Transverse colon (tissue), 4 donors: ENCODE measurements around the gene ADCY5. TPM values are rescaled to one million over a fixed set of nuclear protein-coding genes. Genes with fewer than 3 reads are reported as not detected.

Experiments used
- DNase-seq: peaks from one replicate; pipeline ENCODE4 v3.0.0-alpha.2; 2019
- H3K27ac ChIP-seq, 4 donors: fragments of 200-600 bp; sonication (generic); 2 replicates each; pipeline ENCODE4 v1.5.1; 2016 to 2018; ENCODE audit warnings: inconsistent platforms in 4 of 4
- H3K27me3 ChIP-seq: fragments of 200-600 bp; sonication (generic); 2 replicates; pipeline ENCODE4 v1.5.1; 2017; ENCODE audit warnings: inconsistent platforms
- H3K36me3 ChIP-seq, 4 donors: fragments of 200-600 bp; sonication (generic); 2 replicates each; pipeline ENCODE4 v1.5.1; 2017 to 2019; ENCODE audit warnings: inconsistent platforms in 4 of 4
- H3K4me1 ChIP-seq, 4 donors: fragments of 200-600 bp; sonication (generic); 2 replicates each; pipeline ENCODE4 v1.5.1; 2017 to 2020; ENCODE audit warnings: inconsistent platforms in 4 of 4
- H3K4me3 ChIP-seq, 4 donors: fragments of 200-600 bp; sonication (generic); 1 replicate in 1 of 4; 2 replicates in 3 of 4; pipeline versions ENCODE4 v1.5.1 to v1.6.1; 2017 to 2019; ENCODE audit warnings: inconsistent platforms in 4 of 4
- H3K9me3 ChIP-seq, 2 donors: fragments of 200-600 bp; sonication (generic); 2 replicates each; pipeline ENCODE4 v1.5.1; 2017 to 2019; ENCODE audit warnings: inconsistent platforms in 2 of 2
- EP300 ChIP-seq: sonication (generic); formaldehyde crosslinking; IDR thresholded peaks from one replicate; pipeline ENCODE4 v1.6.1; 2017; ENCODE audit warnings: antibody characterized with exemption, low read depth
- POLR2A ChIP-seq: fragments of 450-650 bp; IDR thresholded peaks from one replicate; pipeline ENCODE4 v1.6.1; 2016; ENCODE audit warnings: antibody characterized with exemption, mild to moderate bottlenecking, moderate library complexity
- POLR2AphosphoS5 ChIP-seq, 3 donors: sonication (generic); formaldehyde crosslinking; IDR thresholded peaks; one replicate each; pipeline ENCODE4 v1.6.1; 2016; ENCODE audit warnings: antibody characterized with exemption in 3 of 3
- WGBS, 2 donors: methylation state at CpG; one replicate each; pipeline ENCODE4 v1.1.5; 2018; ENCODE audit warnings: low coverage in 1 of 2; 5-methylcytosine and 5-hydroxymethylcytosine counted together
- in situ Hi-C, 4 donors: fragments of 200-750 bp; cut with MboI; loops; one replicate each; pipeline versions ENCODE4 v1.15.0 to v1.15.1; 2017; ENCODE audit warnings: low sequenced_read_pairs in 3 of 4, low pct_ligation_motif_present in 1 of 4, low pct_unique_long_range_greater_than_20kb in 1 of 4
- intact Hi-C: fragments of 100-400 bp; cut with DNase I; formaldehyde crosslinking; loops from one replicate; pipeline ENCODE4 v1.15.1; 2023; ENCODE audit warnings: low total_unique reads
- total RNA-seq, 4 donors: library from RNA; depleted of rRNA; stranded (reverse); fragments of >200 nt; gene quantifications; one replicate each; pipeline ENCODE4 v1.1.0, GENCODE V29; 2016
- TF ChIP-seq, protein P1 (sequence below), 5 experiments: fragments of 200-600 bp in 3 of 5; fragments of 450-650 bp in 2 of 5; sonication (generic) in 3 of 5; IDR thresholded peaks; 1 replicate in 2 of 5; 2 replicates in 3 of 5; pipeline ENCODE4 v1.5.1; 2016 to 2017; ENCODE audit warnings: antibody characterized with exemption in 5 of 5, inconsistent platforms in 3 of 5, mild to moderate bottlenecking in 2 of 5, moderate library complexity in 1 of 5

The ADCY5 gene
- total RNA-seq, 4 donors from 2014 or later, result 13.9 to 42.0 (median 28.6) TPM

DNA sequence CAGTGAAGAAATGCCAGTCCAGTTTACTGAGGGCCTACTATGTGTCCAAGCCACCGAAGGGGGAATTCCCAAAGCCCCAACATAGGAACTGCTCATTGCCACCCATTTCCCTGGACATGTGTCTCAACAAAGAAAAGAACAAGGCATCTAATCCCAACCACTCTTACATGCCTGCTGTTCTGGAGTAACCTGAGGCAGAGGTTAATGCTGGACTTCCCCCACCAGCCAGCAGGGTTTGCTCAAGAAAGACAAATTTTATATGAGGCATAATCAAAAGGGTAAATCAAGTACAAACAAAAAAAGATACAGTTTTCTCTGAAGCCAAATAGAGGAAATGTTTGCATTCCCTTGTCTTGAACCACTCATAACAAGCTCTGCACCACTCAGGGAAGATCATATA, 4.1 kb downstream of the ADCY5 start:
- H3K9me3 ChIP-seq, result no peaks in the 10 kb centered on the region
- H3K36me3 ChIP-seq, result no peaks in the 10 kb centered on the region
- peaks cover 22% of the 10 kb centered on the region for H3K27me3 ChIP-seq
- no peak for DNase-seq
- H3K4me1 ChIP-seq, result peaks cover 0 to 19% (median 14%) of the 10 kb centered on the region in 4 donors
- peak overlapping the region; percentile 22 to 89 (median 60) for H3K27ac ChIP-seq
- intact Hi-C loops (loop anchor here (5.0 to 10.0 kb wide), 2 partner anchors 70 to 112 kb away; no protein-coding TSS in a partner anchor), in situ Hi-C loops (no loop called here)
- 59% methylated on average over 1 of the region's 1 CpG; no CpG with 5 or more reads in 1 of the 2 donors for WGBS, 2 donors
- TF ChIP-seq EP300 (no peak), POLR2AphosphoS5 (IDR thresholded peaks at IDR 0.05) (no peak), POLR2A (no peak)
- TF ChIP-seq, protein P1, sequence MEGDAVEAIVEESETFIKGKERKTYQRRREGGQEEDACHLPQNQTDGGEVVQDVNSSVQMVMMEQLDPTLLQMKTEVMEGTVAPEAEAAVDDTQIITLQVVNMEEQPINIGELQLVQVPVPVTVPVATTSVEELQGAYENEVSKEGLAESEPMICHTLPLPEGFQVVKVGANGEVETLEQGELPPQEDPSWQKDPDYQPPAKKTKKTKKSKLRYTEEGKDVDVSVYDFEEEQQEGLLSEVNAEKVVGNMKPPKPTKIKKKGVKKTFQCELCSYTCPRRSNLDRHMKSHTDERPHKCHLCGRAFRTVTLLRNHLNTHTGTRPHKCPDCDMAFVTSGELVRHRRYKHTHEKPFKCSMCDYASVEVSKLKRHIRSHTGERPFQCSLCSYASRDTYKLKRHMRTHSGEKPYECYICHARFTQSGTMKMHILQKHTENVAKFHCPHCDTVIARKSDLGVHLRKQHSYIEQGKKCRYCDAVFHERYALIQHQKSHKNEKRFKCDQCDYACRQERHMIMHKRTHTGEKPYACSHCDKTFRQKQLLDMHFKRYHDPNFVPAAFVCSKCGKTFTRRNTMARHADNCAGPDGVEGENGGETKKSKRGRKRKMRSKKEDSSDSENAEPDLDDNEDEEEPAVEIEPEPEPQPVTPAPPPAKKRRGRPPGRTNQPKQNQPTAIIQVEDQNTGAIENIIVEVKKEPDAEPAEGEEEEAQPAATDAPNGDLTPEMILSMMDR (IDR thresholded peaks at IDR 0.05), result peak in 1 of 5 experiments; percentile 10
- H3K4me3 ChIP-seq, result peak overlapping the region in 1 of 4 donors; percentile 82

DNA sequence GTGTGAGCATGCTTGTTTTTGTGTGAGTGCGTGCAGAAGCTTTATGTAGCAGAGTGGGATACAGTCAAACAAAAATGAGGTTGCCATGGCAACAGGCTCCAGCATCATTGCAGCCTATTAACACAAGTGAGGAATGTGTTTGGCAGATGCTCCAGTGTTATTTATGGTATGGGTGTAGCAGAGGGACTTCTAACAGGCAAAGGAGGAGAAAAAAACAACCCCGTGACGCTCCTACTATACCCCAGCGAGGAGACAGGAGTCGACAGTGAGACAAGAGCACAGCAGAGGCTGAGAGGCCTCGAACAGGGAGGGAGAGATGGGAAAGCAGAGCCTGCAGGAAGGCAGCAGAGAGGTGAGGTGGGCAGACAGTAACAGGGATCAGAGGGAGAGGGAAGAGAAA, 4.9 kb downstream of the ADCY5 start:
- in situ Hi-C loops (no loop called here), intact Hi-C loops (loop anchor here (10.0 kb wide), 1 partner anchor 69 kb away; no protein-coding TSS in a partner anchor)
- TF ChIP-seq POLR2AphosphoS5 (IDR thresholded peaks at IDR 0.05) (no peak), POLR2A (no peak), EP300 (no peak)
- TF ChIP-seq, protein P1 (IDR thresholded peaks at IDR 0.05), result no peak
- Histone ChIP-seq H3K4me1 (peaks cover 0 to 14% (median 10%) of the 10 kb centered on the region in 4 donors), H3K9me3 (no peaks in the 10 kb centered on the region), H3K27ac (peak overlapping the region in 3 of 4 donors; percentile 39 to 89 (median 81)), H3K4me3 (no peak overlapping the region), H3K36me3 (no peaks in the 10 kb centered on the region), H3K27me3 (peaks cover 15% of the 10 kb centered on the region)
- WGBS, 2 donors, result 60 to 71% methylated on average over 1 to 6 of the region's 6 CpGs
- no peak for DNase-seq

DNA sequence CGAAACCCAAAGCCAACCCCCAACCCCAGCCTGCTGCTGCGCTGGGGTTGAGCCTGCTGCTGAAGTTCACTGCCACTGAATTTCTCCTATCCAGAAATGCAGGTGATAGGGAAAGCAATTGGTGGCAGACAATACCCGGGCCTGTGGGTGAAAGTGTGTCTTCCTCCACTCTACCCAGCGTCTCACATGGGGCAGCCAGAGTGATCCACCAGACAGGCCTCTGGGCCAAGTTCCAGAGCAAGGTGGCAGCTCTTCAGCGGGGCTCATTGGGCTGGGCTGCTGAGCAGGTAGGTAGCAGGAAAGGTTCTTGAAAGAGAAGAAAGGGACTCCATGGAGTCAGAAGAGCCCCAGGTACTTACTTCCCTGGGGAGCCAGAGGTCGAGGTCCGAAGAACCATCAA, 6.0 kb downstream of the ADCY5 start:
- in situ Hi-C loops, result no loop called here
- H3K9me3 ChIP-seq, result no peaks in the 10 kb centered on the region
- no peak for TF ChIP-seq POLR2AphosphoS5 (IDR thresholded peaks at IDR 0.05)
- H3K36me3 ChIP-seq, result no peaks in the 10 kb centered on the region
- 84 to 100% methylated on average over 2 to 7 of the region's 7 CpGs for WGBS, 2 donors
- DNase-seq, result no peak
- no peak overlapping the region for H3K4me3 ChIP-seq
- H3K27me3 ChIP-seq, result peaks cover 5% of the 10 kb centered on the region
- intact Hi-C loops, result loop anchor here (10.0 kb wide), 1 partner anchor 68 kb away; no protein-coding TSS in a partner anchor
- H3K4me1 ChIP-seq, result peaks cover 0 to 5% (median 0%) of the 10 kb centered on the region in 4 donors
- peak overlapping the region in 2 of 4 donors; percentile 22 to 81 for H3K27ac ChIP-seq

DNA sequence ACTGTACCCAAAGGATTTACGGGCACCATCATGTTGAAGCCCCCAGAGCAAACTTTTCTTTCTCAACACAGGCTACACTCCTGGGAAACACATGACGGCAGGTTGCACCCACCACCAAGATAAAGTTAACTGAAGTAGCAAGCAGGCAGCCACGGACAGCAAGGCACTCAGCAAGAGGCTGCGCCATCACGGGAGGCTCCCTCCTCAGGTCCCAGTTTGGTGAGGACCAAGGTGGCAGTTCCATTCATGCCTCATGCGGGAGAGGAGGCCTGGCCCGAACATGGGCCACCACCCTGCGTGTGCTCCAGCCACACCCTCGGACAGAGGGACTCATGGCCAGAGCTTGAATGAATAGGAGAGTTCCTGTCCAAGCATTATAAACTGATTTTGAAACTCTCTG, 6.8 kb downstream of the ADCY5 start:
- in situ Hi-C loops, result no loop called here
- WGBS, 2 donors, result 89% methylated on average over 7 of the region's 9 CpGs; no CpG with 5 or more reads in 1 of the 2 donors

More for the DNA sequence above, 6.8 kb downstream of the ADCY5 start:
- TF ChIP-seq, protein P1 (IDR thresholded peaks at IDR 0.05), result no peak
- no peak for TF ChIP-seq EP300
- TF ChIP-seq POLR2AphosphoS5 (IDR thresholded peaks at IDR 0.05), result no peak
- no peak for TF ChIP-seq POLR2A
- H3K4me1 ChIP-seq, result peaks cover 0 to 5% (median 0%) of the 10 kb centered on the region in 4 donors
- intact Hi-C loops, result loop anchor here (10.0 kb wide), 1 partner anchor 67 kb away; no protein-coding TSS in a partner anchor
- H3K36me3 ChIP-seq, result no peaks in the 10 kb centered on the region
- no peak overlapping the region for H3K4me3 ChIP-seq
- H3K9me3 ChIP-seq, result no peaks in the 10 kb centered on the region
- H3K27me3 ChIP-seq, result no peaks in the 10 kb centered on the region
- H3K27ac ChIP-seq, result peak overlapping the region in 2 of 4 donors; percentile 4 to 81
- DNase-seq, result no peak
